ENCODE measurements around the gene GRID1. TPM values are rescaled to one million over a fixed set of nuclear protein-coding genes. Genes with fewer than 3 reads are reported as not detected.
"Not testable (repeated sequence)": the region's sequence is repeated elsewhere in the genome, so short reads cannot be mapped to it uniquely, and the experiment has no call there.

The GRID1 gene
- total RNA-seq, 1 donor, result not detected

GRCh38 chr10:86121200-86121599 is 245.4 kb downstream of the GRID1 start:
- H3K9me3 ChIP-seq (ENCODE audit: low read depth, low read length), result no peaks in the 10 kb centered on the region
- H3K4me1 ChIP-seq (ENCODE audit: insufficient read depth, low read length), result no peaks in the 10 kb centered on the region
- no peaks in the 10 kb centered on the region for H3K27me3 ChIP-seq (ENCODE audit: insufficient read depth, low read length)
- H3K4me3 ChIP-seq (ENCODE audit: low read length), result no peak overlapping the region

GRCh38 chr10:86117051-86117450 is 249.5 kb downstream of the GRID1 start:
- Histone ChIP-seq H3K4me1 (ENCODE audit: insufficient read depth, low read length) (no peaks in the 10 kb centered on the region), H3K4me3 (ENCODE audit: low read length) (no peak overlapping the region), H3K27me3 (ENCODE audit: insufficient read depth, low read length) (no peaks in the 10 kb centered on the region), H3K9me3 (ENCODE audit: low read depth, low read length) (no peaks in the 10 kb centered on the region)

GRCh38 chr10:86113983-86114382 is 252.6 kb downstream of the GRID1 start:
- Histone ChIP-seq H3K4me3 (ENCODE audit: low read length) (no peak overlapping the region), H3K4me1 (ENCODE audit: insufficient read depth, low read length) (no peaks in the 10 kb centered on the region), H3K9me3 (ENCODE audit: low read depth, low read length) (no peaks in the 10 kb centered on the region), H3K27me3 (ENCODE audit: insufficient read depth, low read length) (no peaks in the 10 kb centered on the region)

GRCh38 chr10:86113501-86113900 is 253.1 kb downstream of the GRID1 start:
- H3K27me3 ChIP-seq (ENCODE audit: insufficient read depth, low read length), result no peaks in the 10 kb centered on the region
- no peaks in the 10 kb centered on the region for H3K4me1 ChIP-seq (ENCODE audit: insufficient read depth, low read length)
- H3K9me3 ChIP-seq (ENCODE audit: low read depth, low read length), result no peaks in the 10 kb centered on the region
- no peak overlapping the region for H3K4me3 ChIP-seq (ENCODE audit: low read length)

- Histone ChIP-seq H3K9me3 (ENCODE audit: low read depth, low read length) (no peaks in the 10 kb centered on the region), H3K27me3 (ENCODE audit: insufficient read depth, low read length) (no peaks in the 10 kb centered on the region), H3K4me1 (ENCODE audit: insufficient read depth, low read length) (no peaks in the 10 kb centered on the region), H3K4me3 (ENCODE audit: low read length) (no peak overlapping the region)
Measured at GRCh38 chr10:86113044-86113443, 253.6 kb downstream of the GRID1 start.

GRCh38 chr10:86111902-86112545 is 254.6 kb downstream of the GRID1 start:
- no peaks in the 10 kb centered on the region for H3K9me3 ChIP-seq (ENCODE audit: low read depth, low read length)
- no peaks in the 10 kb centered on the region for H3K4me1 ChIP-seq (ENCODE audit: insufficient read depth, low read length)
- H3K4me3 ChIP-seq (ENCODE audit: low read length), result no peak overlapping the region
- no peaks in the 10 kb centered on the region for H3K27me3 ChIP-seq (ENCODE audit: insufficient read depth, low read length)

GRCh38 chr10:86110156-86110786 is 256.3 kb downstream of the GRID1 start:
- no peaks in the 10 kb centered on the region for H3K9me3 ChIP-seq (ENCODE audit: low read depth, low read length)

GRCh38 chr10:86109421-86109820 is 257.2 kb downstream of the GRID1 start:
- Histone ChIP-seq H3K9me3 (ENCODE audit: low read depth, low read length) (no peaks in the 10 kb centered on the region), H3K27me3 (ENCODE audit: insufficient read depth, low read length) (no peaks in the 10 kb centered on the region), H3K4me1 (ENCODE audit: insufficient read depth, low read length) (no peaks in the 10 kb centered on the region), H3K4me3 (ENCODE audit: low read length) (no peak overlapping the region)

More at GRCh38 chr10:86110156-86110786, 256.3 kb downstream of the GRID1 start:
- no peak overlapping the region for H3K4me3 ChIP-seq (ENCODE audit: low read length)
- H3K4me1 ChIP-seq (ENCODE audit: insufficient read depth, low read length), result no peaks in the 10 kb centered on the region
- H3K27me3 ChIP-seq (ENCODE audit: insufficient read depth, low read length), result no peaks in the 10 kb centered on the region

GRCh38 chr10:86108696-86109095 is 257.9 kb downstream of the GRID1 start:
- Histone ChIP-seq H3K4me1 (ENCODE audit: insufficient read depth, low read length) (no peaks in the 10 kb centered on the region), H3K4me3 (ENCODE audit: low read length) (no peak overlapping the region), H3K27me3 (ENCODE audit: insufficient read depth, low read length) (no peaks in the 10 kb centered on the region), H3K9me3 (ENCODE audit: low read depth, low read length) (no peaks in the 10 kb centered on the region)

GRCh38 chr10:86107611-86108310 is 258.8 kb downstream of the GRID1 start:
- not testable (repeated sequence) for H3K4me3 ChIP-seq (ENCODE audit: low read length); H3K27me3 ChIP-seq (ENCODE audit: insufficient read depth, low read length)

GRCh38 chr10:86107131-86107530 is 259.5 kb downstream of the GRID1 start:
- Histone ChIP-seq H3K27me3 (ENCODE audit: insufficient read depth, low read length) (no peaks in the 10 kb centered on the region), H3K4me1 (ENCODE audit: insufficient read depth, low read length) (no peaks in the 10 kb centered on the region), H3K4me3 (ENCODE audit: low read length) (no peak overlapping the region)

More at GRCh38 chr10:86107611-86108310, 258.8 kb downstream of the GRID1 start:
- not testable (repeated sequence) for H3K9me3 ChIP-seq (ENCODE audit: low read depth, low read length); H3K4me1 ChIP-seq (ENCODE audit: insufficient read depth, low read length)

GRCh38 chr10:86106616-86107015 is 260.0 kb downstream of the GRID1 start:
- H3K4me3 ChIP-seq (ENCODE audit: low read length), result no peak overlapping the region
- no peaks in the 10 kb centered on the region for H3K27me3 ChIP-seq (ENCODE audit: insufficient read depth, low read length)
- no peaks in the 10 kb centered on the region for H3K9me3 ChIP-seq (ENCODE audit: low read depth, low read length)
- no peaks in the 10 kb centered on the region for H3K4me1 ChIP-seq (ENCODE audit: insufficient read depth, low read length)

More at GRCh38 chr10:86107131-86107530, 259.5 kb downstream of the GRID1 start:
- no peaks in the 10 kb centered on the region for H3K9me3 ChIP-seq (ENCODE audit: low read depth, low read length)

GRCh38 chr10:86105640-86106039 is 261.0 kb downstream of the GRID1 start:
- H3K9me3 ChIP-seq (ENCODE audit: low read depth, low read length), result no peaks in the 10 kb centered on the region
- H3K27me3 ChIP-seq (ENCODE audit: insufficient read depth, low read length), result no peaks in the 10 kb centered on the region
- no peak overlapping the region for H3K4me3 ChIP-seq (ENCODE audit: low read length)
- H3K4me1 ChIP-seq (ENCODE audit: insufficient read depth, low read length), result no peaks in the 10 kb centered on the region

GRCh38 chr10:86105181-86105580 is 261.4 kb downstream of the GRID1 start:
- H3K9me3 ChIP-seq (ENCODE audit: low read depth, low read length), result no peaks in the 10 kb centered on the region

GRCh38 chr10:86104611-86105145 is 261.9 kb downstream of the GRID1 start:
- H3K27me3 ChIP-seq (ENCODE audit: insufficient read depth, low read length), result no peaks in the 10 kb centered on the region
- no peak overlapping the region for H3K4me3 ChIP-seq (ENCODE audit: low read length)
- no peaks in the 10 kb centered on the region for H3K9me3 ChIP-seq (ENCODE audit: low read depth, low read length)
- H3K4me1 ChIP-seq (ENCODE audit: insufficient read depth, low read length), result no peaks in the 10 kb centered on the region

More at GRCh38 chr10:86105181-86105580, 261.4 kb downstream of the GRID1 start:
- no peak overlapping the region for H3K4me3 ChIP-seq (ENCODE audit: low read length)
- H3K4me1 ChIP-seq (ENCODE audit: insufficient read depth, low read length), result no peaks in the 10 kb centered on the region
- no peaks in the 10 kb centered on the region for H3K27me3 ChIP-seq (ENCODE audit: insufficient read depth, low read length)
